HEK293 (cell line): ENCODE results near the gene PBX2.

Experiments used
- CTCF ChIA-PET: fragments of 350-600 bp; formaldehyde crosslinking; extraction: SDS; loops from one replicate; lab custom pipeline; 2021; ENCODE audit warnings: antibody characterized with exemption; lab: Yijun Ruan, JAX
- POLR2A ChIA-PET: fragments of 300-600 bp; formaldehyde crosslinking; extraction: SDS; loops from one replicate; lab custom pipeline; 2020; ENCODE audit warnings: antibody characterized with exemption, inconsistent platforms; lab: Yijun Ruan, JAX
- H3K27ac ChIP-seq: fragments of 200-500 bp; sonication (Bioruptor generic); 2 replicates; pipeline ENCODE4 v1.5.1; 2014; ENCODE audit warnings: low read depth, low read length, control low read depth, inconsistent platforms; ENCODE audit errors: extremely low read depth
- H3K36me3 ChIP-seq, 2 experiments: fragments of 200-500 bp in 1 of 2; sonication (Bioruptor generic) in 1 of 2; 1 replicate in 1 of 2; 2 replicates in 1 of 2; pipeline ENCODE4 v1.5.1; 2014 to 2017; ENCODE audit warnings: inconsistent platforms in 2 of 2, low read length in 2 of 2; ENCODE audit not compliant: control insufficient read depth in 2 of 2, insufficient read depth in 1 of 2
- H3K4me1 ChIP-seq: fragments of 200-500 bp; sonication (Bioruptor generic); 2 replicates; pipeline ENCODE4 v1.5.1; 2014; ENCODE audit warnings: mild to moderate bottlenecking, low read length, inconsistent platforms; ENCODE audit not compliant: control insufficient read depth, insufficient read depth
- H3K4me3 ChIP-seq: 2 replicates; pipeline ENCODE4 v1.5.1; 2011; ENCODE audit warnings: low read depth, mild to moderate bottlenecking, control low read depth, low read length, moderate library complexity
- H3K9me3 ChIP-seq: fragments of 200-500 bp; sonication (Bioruptor generic); 2 replicates; pipeline ENCODE4 v1.5.1; 2014; ENCODE audit warnings: low read depth, low read length, inconsistent platforms; ENCODE audit not compliant: control insufficient read depth, insufficient read depth
- HOXD13 ChIP-seq: sonication (generic); formaldehyde crosslinking; IDR thresholded peaks from 2 replicates; pipeline ENCODE4 v1.8.0; 2022; ENCODE audit warnings: missing genetic modification reagents, borderline replicate concordance
- OSR2 ChIP-seq: fragments of 450-650 bp; formaldehyde crosslinking; IDR thresholded peaks from 2 replicates; pipeline ENCODE4 v1.5.1; 2016; ENCODE audit warnings: missing biosample characterization, missing genetic modification characterization
- ZBTB48 ChIP-seq: fragments of 450-650 bp; formaldehyde crosslinking; IDR thresholded peaks from 2 replicates; pipeline ENCODE4 v1.5.1; 2016; ENCODE audit warnings: missing biosample characterization, missing genetic modification characterization
- ZFHX2 ChIP-seq: fragments of 450-650 bp; formaldehyde crosslinking; conservative IDR thresholded peaks from 2 replicates; pipeline ENCODE4 v1.5.1; 2016; ENCODE audit warnings: missing biosample characterization, missing genetic modification characterization
- ZFP69B ChIP-seq: fragments of 450-650 bp; formaldehyde crosslinking; IDR thresholded peaks from 2 replicates; pipeline ENCODE4 v1.5.1; 2016; ENCODE audit warnings: missing biosample characterization, missing genetic modification characterization
- ZNF146 ChIP-seq: fragments of 450-650 bp; formaldehyde crosslinking; IDR thresholded peaks from 2 replicates; pipeline ENCODE4 v1.5.1; 2016; ENCODE audit warnings: missing biosample characterization, missing genetic modification characterization
- ZNF366 ChIP-seq: fragments of 450-650 bp; formaldehyde crosslinking; conservative IDR thresholded peaks from 2 replicates; pipeline ENCODE4 v1.5.1; 2016; ENCODE audit warnings: missing biosample characterization, missing genetic modification characterization
- ZNF423 ChIP-seq: fragments of 450-650 bp; formaldehyde crosslinking; IDR thresholded peaks from 2 replicates; pipeline ENCODE4 v1.5.1; 2016; ENCODE audit warnings: missing biosample characterization, missing genetic modification characterization
- ZNF560 ChIP-seq: fragments of 450-650 bp; formaldehyde crosslinking; IDR thresholded peaks from 2 replicates; pipeline ENCODE4 v1.5.1; 2017; ENCODE audit warnings: missing biosample characterization, missing genetic modification characterization, borderline replicate concordance
- TF ChIP-seq, protein P1 (sequence below): fragments of 450-650 bp; IDR thresholded peaks from 2 replicates; pipeline ENCODE4 v1.5.1; 2018; ENCODE audit warnings: missing biosample characterization, missing genetic modification characterization
- TF ChIP-seq, protein P2 (sequence below): fragments of 450-650 bp; formaldehyde crosslinking; IDR thresholded peaks from 2 replicates; pipeline ENCODE4 v1.5.1; 2016; ENCODE audit warnings: missing biosample characterization, missing genetic modification characterization
- TF ChIP-seq, protein P3 (sequence below): fragments of 450-650 bp; formaldehyde crosslinking; IDR thresholded peaks from 2 replicates; pipeline ENCODE4 v1.5.1; 2017; ENCODE audit warnings: missing biosample characterization, mild to moderate bottlenecking, missing genetic modification characterization, moderate library complexity
- TF ChIP-seq, protein P4 (sequence below): fragments of 450-650 bp; formaldehyde crosslinking; IDR thresholded peaks from 2 replicates; pipeline ENCODE4 v1.5.1; 2016; ENCODE audit warnings: missing biosample characterization, missing genetic modification characterization
- TF ChIP-seq, protein P5 (sequence below): fragments of 450-650 bp; formaldehyde crosslinking; IDR thresholded peaks from 2 replicates; pipeline ENCODE4 v1.5.1; 2016; ENCODE audit warnings: missing biosample characterization, missing genetic modification characterization

The PBX2 gene

DNA sequence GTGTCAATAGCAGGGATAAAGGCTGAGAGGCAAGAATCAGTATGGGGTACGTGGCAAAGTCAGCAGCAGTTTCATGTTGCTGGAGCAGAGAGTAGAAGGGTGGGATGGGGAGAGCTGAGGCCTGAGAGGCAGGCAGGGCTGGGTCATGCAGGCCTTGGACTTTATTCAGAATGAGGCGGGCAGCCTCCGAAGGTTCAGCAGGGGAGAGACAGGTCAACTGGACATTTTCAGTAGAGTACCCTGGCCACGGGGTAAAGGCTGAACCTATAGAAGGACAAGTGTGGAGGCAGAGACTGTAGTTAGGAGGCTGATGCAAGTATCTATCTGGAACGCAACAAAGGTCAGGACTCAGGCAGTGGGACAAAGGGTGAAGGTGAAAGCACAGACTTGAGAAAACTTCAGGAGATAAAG, 20.2 kb upstream of the PBX2 start:
- no peaks in the 10 kb centered on the region for H3K36me3 ChIP-seq
- ChIA-PET CTCF (no interaction called here), POLR2A (no interaction called here)
- H3K27ac ChIP-seq = no peak overlapping the region
- no peaks in the 10 kb centered on the region for H3K4me1 ChIP-seq
- no peaks in the 10 kb centered on the region for H3K9me3 ChIP-seq
- H3K4me3 ChIP-seq = no peak overlapping the region
- TF ChIP-seq, protein P1, sequence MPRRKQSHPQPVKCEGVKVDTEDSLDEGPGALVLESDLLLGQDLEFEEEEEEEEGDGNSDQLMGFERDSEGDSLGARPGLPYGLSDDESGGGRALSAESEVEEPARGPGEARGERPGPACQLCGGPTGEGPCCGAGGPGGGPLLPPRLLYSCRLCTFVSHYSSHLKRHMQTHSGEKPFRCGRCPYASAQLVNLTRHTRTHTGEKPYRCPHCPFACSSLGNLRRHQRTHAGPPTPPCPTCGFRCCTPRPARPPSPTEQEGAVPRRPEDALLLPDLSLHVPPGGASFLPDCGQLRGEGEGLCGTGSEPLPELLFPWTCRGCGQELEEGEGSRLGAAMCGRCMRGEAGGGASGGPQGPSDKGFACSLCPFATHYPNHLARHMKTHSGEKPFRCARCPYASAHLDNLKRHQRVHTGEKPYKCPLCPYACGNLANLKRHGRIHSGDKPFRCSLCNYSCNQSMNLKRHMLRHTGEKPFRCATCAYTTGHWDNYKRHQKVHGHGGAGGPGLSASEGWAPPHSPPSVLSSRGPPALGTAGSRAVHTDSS (tag by site-specific recombination) = no peak
- TF ChIP-seq, protein P2, sequence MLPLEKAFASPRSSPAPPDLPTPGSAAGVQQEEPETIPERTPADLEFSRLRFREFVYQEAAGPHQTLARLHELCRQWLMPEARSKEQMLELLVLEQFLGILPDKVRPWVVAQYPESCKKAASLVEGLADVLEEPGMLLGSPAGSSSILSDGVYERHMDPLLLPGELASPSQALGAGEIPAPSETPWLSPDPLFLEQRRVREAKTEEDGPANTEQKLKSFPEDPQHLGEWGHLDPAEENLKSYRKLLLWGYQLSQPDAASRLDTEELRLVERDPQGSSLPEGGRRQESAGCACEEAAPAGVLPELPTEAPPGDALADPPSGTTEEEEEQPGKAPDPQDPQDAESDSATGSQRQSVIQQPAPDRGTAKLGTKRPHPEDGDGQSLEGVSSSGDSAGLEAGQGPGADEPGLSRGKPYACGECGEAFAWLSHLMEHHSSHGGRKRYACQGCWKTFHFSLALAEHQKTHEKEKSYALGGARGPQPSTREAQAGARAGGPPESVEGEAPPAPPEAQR (tag by site-specific recombination) = no peak

DNA sequence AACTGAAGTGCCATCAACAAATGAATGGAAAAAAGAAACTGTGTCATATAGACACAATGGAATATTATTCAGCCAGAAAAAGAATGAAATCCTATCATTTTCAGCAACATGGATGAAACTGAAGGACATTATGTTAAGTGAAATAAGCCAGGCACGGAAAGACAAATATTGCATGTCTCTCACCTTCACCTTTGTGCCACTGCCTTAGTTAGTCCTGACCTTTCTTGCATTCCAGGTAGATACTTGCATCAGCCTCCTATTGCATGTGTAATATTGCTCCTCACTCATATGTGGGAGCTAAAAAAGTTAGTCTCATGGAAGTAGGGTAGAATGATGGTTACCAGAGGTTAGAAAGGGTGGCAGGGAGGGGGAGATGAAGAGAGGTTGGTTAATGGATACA, 19.0 kb upstream of the PBX2 start:
- CTCF ChIA-PET = no interaction called here
- Histone ChIP-seq H3K4me3 (no peak overlapping the region), H3K27ac (no peak overlapping the region)

DNA sequence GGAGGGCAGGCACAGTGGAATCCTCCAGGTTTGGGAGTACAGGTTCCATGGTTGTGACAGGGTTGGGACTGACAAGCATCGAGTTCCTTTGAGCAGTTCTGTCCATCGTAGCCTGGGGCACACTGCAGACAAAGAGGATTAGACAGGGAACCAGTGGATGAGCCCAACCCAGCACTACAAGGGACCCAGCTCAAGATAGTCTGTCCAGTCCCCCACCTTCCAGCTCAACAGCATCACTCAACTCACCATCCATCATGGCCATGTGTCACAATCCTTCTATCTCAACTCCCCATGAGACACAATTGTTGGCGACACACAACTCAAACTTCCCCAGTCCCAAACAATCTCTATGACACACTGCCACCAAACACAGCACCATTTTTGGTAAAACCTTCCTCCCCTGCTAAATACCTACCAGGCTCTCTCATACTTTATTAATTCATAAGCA, 14.3 kb upstream of the PBX2 start:
- CTCF ChIA-PET = interaction anchor here (0.6 to 1.9 kb wide), 5 partner anchors 9 to 605 kb away, joined by 3 to 9 read pairs (median 3); no protein-coding TSS in a partner anchor
- TF ChIP-seq, protein P3, sequence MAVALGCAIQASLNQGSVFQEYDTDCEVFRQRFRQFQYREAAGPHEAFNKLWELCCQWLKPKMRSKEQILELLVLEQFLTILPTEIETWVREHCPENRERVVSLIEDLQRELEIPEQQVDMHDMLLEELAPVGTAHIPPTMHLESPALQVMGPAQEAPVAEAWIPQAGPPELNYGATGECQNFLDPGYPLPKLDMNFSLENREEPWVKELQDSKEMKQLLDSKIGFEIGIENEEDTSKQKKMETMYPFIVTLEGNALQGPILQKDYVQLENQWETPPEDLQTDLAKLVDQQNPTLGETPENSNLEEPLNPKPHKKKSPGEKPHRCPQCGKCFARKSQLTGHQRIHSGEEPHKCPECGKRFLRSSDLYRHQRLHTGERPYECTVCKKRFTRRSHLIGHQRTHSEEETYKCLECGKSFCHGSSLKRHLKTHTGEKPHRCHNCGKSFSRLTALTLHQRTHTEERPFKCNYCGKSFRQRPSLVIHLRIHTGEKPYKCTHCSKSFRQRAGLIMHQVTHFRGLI = 0 out of 2 replicates have a peak, but pooled peaks have one; percentile 30
- TF ChIP-seq, protein P4, sequence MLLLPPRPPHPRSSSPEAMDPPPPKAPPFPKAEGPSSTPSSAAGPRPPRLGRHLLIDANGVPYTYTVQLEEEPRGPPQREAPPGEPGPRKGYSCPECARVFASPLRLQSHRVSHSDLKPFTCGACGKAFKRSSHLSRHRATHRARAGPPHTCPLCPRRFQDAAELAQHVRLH (tag by site-specific recombination) = no peak
- H3K36me3 ChIP-seq = no peaks in the 10 kb centered on the region
- peaks cover 6% of the 10 kb centered on the region; the same call in 1 of the 2 replicates for H3K4me1 ChIP-seq
- POLR2A ChIA-PET = interaction anchor here (2.4 kb wide), 1 partner anchor 9 kb away, joined by 11 read pairs; no protein-coding TSS in a partner anchor
- H3K4me3 ChIP-seq = no peak overlapping the region
- no peak overlapping the region for H3K27ac ChIP-seq
- no peaks in the 10 kb centered on the region for H3K9me3 ChIP-seq

More for the DNA sequence above, 19.0 kb upstream of the PBX2 start:
- Histone ChIP-seq H3K9me3 (no peaks in the 10 kb centered on the region), H3K36me3 (no peaks in the 10 kb centered on the region), H3K4me1 (no peaks in the 10 kb centered on the region)
- POLR2A ChIA-PET = no interaction called here
- TF ChIP-seq ZNF146 (tag by site-specific recombination) (0 out of 2 replicates have a peak, but pooled peaks have one; percentile 21), ZBTB48 (tag by site-specific recombination) (no peak)

DNA sequence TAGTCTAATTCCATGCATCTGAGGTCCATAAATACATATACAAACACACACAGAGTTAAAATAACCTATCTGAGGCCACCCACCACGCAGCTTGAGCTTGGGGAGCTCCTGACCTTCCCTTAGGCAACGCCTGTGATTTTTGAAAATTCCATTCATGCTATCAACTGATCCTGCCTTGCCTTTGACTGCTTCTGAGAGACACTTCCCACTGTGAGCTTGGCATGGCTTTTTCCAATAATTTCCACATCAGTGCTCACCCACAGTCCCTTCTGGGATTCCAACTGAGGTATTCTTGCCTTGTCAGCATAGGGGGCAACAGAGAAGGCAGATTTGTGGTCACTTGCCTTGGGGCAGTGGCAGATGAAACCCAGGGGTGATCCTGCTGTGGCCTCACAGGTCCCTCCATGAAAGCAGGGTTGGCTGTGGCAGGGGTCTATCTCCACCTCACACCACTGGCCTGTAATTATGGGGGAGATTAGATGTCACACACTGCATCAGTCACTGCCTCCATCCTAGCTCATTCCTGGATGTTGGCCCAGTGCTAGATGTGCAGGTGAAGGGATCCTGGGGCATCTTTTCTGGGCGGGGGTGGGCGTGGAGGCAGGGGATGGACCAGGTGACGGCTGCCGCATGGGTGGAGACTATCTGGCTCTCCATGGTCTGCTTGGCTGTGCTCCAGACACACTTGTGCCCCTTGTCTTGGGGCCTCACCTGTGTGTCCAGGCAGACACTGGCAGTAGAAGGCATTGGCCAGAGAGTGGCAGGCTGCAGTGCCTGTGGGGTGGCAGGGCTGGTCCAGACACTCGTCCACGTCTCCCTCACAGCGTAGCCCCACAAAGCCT, 13.6 kb upstream of the PBX2 start:
- ChIA-PET POLR2A (interaction anchor here (0.9 to 1.7 kb wide), 3 partner anchors 11 to 13 kb away, joined by 3 to 6 read pairs (median 4); partner anchors contain the start of genes GPSM3 and PBX2), CTCF (interaction anchor here (0.6 to 1.9 kb wide), 5 partner anchors 8 to 605 kb away, joined by 3 to 9 read pairs (median 7); no protein-coding TSS in a partner anchor)
- H3K27ac ChIP-seq = no peak overlapping the region
- peaks cover 6% of the 10 kb centered on the region; the same call in 1 of the 2 replicates for H3K4me1 ChIP-seq
- H3K4me3 ChIP-seq = no peak overlapping the region
- H3K9me3 ChIP-seq = no peaks in the 10 kb centered on the region
- no peaks in the 10 kb centered on the region for H3K36me3 ChIP-seq
- TF ChIP-seq OSR2 (0 out of 2 replicates have a peak, but pooled peaks have one; percentile 40), ZNF366 (tag by site-specific recombination) (no peak), HOXD13 (CRISPR knock-in tag) (peak; percentile 80; the same call in 1 of the 2 replicates), ZFP69B (tag by site-specific recombination) (no peak), ZFHX2 (tag by site-specific recombination) (no peak), ZNF423 (tag by site-specific recombination) (peak; percentile 76), ZNF560 (no peak)
- TF ChIP-seq, protein P5, sequence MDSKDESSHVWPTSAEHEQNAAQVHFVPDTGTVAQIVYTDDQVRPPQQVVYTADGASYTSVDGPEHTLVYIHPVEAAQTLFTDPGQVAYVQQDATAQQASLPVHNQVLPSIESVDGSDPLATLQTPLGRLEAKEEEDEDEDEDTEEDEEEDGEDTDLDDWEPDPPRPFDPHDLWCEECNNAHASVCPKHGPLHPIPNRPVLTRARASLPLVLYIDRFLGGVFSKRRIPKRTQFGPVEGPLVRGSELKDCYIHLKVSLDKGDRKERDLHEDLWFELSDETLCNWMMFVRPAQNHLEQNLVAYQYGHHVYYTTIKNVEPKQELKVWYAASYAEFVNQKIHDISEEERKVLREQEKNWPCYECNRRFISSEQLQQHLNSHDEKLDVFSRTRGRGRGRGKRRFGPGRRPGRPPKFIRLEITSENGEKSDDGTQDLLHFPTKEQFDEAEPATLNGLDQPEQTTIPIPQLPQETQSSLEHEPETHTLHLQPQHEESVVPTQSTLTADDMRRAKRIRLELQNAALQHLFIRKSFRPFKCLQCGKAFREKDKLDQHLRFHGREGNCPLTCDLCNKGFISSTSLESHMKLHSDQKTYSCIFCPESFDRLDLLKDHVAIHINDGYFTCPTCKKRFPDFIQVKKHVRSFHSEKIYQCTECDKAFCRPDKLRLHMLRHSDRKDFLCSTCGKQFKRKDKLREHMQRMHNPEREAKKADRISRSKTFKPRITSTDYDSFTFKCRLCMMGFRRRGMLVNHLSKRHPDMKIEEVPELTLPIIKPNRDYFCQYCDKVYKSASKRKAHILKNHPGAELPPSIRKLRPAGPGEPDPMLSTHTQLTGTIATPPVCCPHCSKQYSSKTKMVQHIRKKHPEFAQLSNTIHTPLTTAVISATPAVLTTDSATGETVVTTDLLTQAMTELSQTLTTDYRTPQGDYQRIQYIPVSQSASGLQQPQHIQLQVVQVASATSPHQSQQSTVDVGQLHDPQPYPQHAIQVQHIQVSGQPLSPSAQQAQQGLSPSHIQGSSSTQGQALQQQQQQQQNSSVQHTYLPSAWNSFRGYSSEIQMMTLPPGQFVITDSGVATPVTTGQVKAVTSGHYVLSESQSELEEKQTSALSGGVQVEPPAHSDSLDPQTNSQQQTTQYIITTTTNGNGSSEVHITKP (tag by site-specific recombination) = 0 out of 2 replicates have a peak, but pooled peaks have one; percentile 8
